Rectal smooth muscle tissue (tissue), 1 donor: ENCODE results near the gene CFL2.
"Not testable (repeated sequence)": the region's sequence is repeated elsewhere in the genome, so short reads cannot be mapped to it uniquely, and the experiment has no call there.

Source experiments
- H3K27ac ChIP-seq: one replicate; pipeline ENCODE4 v1.7.0; 2013; ENCODE audit warnings: low read depth, low read length, inconsistent platforms
- H3K27me3 ChIP-seq: one replicate; pipeline ENCODE4 v1.7.0; 2013; ENCODE audit warnings: low read length; ENCODE audit not compliant: control insufficient read depth, insufficient read depth
- H3K36me3 ChIP-seq: one replicate; pipeline ENCODE4 v1.7.0; 2013; ENCODE audit warnings: low read length; ENCODE audit not compliant: control insufficient read depth, insufficient read depth
- H3K4me1 ChIP-seq: one replicate; pipeline ENCODE4 v1.7.0; 2013; ENCODE audit warnings: low read length; ENCODE audit not compliant: control insufficient read depth, insufficient read depth
- H3K4me3 ChIP-seq: one replicate; pipeline ENCODE4 v1.7.0; 2013; ENCODE audit warnings: low read length
- H3K9ac ChIP-seq: one replicate; pipeline ENCODE4 v1.7.0; 2013; ENCODE audit warnings: low read length

Gene CFL2

GRCh38 chr14:34714320-34715126 lies at the start of gene CFL2:
TSS of gene CFL2 (minus strand) at chr14:34714593. CDS start at chr14:34714540, 53 bp downstream.
- Histone ChIP-seq H3K36me3 (no peaks in the 10 kb centered on the region), H3K27me3 (no peaks in the 10 kb centered on the region), H3K9ac (peak within 1 kb of the TSS; percentile 75), H3K4me3 (peak within 1 kb of the TSS; percentile 87), H3K4me1 (peaks cover 19% of the 10 kb centered on the region), H3K27ac (peak within 1 kb of the TSS; percentile 98)

DNA sequence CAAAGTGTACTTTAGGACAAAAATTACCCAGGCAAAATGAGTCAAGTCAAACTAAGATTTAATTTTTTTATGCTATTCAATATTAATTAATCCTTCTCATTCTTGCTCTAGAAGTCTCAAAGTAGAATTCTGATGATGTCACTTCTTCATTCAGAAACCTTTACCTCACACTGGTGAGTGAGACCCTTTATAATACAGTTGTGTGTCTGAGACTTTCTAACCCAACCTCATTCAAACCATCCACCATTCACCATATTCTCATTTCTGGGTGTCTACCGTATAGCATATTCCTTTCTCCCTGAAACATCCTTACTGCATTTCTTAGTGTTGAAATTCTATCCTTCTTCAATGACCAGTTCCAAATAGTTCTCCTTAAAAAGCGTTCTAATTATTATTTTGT lies 40.8 kb upstream of the CFL2 start:
- Histone ChIP-seq H3K9ac (no peak overlapping the region), H3K4me1 (no peaks in the 10 kb centered on the region), H3K27ac (no peak overlapping the region), H3K4me3 (no peak overlapping the region), H3K36me3 (peaks cover 6% of the 10 kb centered on the region), H3K27me3 (no peaks in the 10 kb centered on the region)

DNA sequence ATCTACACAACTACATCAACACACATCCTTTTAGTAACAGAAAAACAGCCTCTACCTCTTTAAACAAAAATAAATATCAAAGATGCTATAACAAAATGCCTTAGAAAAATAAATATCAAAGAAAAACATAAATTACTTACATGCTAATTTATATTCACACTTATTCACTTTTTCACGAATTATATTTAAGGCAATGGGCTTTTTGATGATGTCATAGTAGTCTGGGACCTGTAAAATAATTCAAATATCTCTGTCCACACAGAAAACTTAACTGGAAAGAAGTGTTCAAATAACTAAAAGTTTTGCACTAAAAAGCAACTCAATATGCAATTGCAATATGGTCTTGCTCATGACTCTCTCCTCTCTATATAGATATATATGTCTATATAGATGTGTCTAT lies 40.3 kb upstream of the CFL2 start:
- Histone ChIP-seq H3K36me3 (peaks cover 3% of the 10 kb centered on the region), H3K4me3 (no peak overlapping the region), H3K9ac (no peak overlapping the region), H3K4me1 (no peaks in the 10 kb centered on the region), H3K27me3 (no peaks in the 10 kb centered on the region), H3K27ac (no peak overlapping the region)

DNA sequence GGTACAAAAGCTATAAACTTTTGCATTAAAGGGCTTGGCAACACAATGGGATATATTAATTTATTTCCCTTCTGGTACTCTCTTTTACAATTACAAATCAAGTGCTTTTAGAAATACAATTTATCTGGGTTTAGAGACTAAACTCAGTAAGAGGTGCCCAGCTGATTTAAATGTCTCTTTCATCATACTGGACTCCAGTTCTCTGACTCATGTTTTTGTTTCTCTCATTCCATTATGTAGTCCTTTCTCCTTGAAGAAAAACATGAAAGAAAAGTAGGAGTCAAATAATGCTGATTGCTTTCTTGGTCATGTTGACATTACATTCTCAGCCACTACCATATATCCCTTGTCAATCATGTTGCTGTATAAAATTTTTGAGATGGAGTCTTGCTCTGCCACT lies 36.3 kb upstream of the CFL2 start:
- H3K27me3 ChIP-seq = no peaks in the 10 kb centered on the region
- H3K4me3 ChIP-seq = no peak overlapping the region
- H3K4me1 ChIP-seq = no peaks in the 10 kb centered on the region
- no peak overlapping the region for H3K9ac ChIP-seq
- no peak overlapping the region for H3K27ac ChIP-seq
- H3K36me3 ChIP-seq = no peaks in the 10 kb centered on the region

- H3K27me3 ChIP-seq = no peaks in the 10 kb centered on the region
- H3K4me1 ChIP-seq = no peaks in the 10 kb centered on the region
- no peak overlapping the region for H3K9ac ChIP-seq
- no peak overlapping the region for H3K4me3 ChIP-seq
- H3K36me3 ChIP-seq = no peaks in the 10 kb centered on the region
- no peak overlapping the region for H3K27ac ChIP-seq
These were observed 35.8 kb upstream of the CFL2 start for GRCh38 chr14:34750233-34750632.

DNA sequence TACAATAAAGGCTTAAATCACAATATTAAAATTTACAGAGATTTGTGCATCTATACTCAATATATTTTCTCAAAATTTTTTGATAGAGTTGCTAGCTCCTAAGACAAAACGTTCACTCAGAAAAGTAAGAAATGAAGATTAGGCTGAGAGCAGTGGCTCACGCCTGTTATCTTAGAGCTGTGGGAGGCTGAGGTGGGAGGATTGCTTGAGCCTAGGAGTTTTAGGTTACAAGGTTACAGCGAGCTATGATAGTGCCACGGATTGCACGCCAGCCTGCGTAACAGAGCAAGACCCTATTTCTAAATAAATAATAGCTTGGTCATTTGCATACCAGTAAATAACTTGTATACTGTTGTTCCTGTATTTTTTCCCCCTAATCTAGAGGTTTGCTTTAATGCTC lies 35.0 kb upstream of the CFL2 start:
- H3K9ac ChIP-seq = no peak overlapping the region
- H3K4me1 ChIP-seq = no peaks in the 10 kb centered on the region
- H3K27ac ChIP-seq = no peak overlapping the region
- H3K4me3 ChIP-seq = no peak overlapping the region
- H3K36me3 ChIP-seq = no peaks in the 10 kb centered on the region
- H3K27me3 ChIP-seq = no peaks in the 10 kb centered on the region

DNA sequence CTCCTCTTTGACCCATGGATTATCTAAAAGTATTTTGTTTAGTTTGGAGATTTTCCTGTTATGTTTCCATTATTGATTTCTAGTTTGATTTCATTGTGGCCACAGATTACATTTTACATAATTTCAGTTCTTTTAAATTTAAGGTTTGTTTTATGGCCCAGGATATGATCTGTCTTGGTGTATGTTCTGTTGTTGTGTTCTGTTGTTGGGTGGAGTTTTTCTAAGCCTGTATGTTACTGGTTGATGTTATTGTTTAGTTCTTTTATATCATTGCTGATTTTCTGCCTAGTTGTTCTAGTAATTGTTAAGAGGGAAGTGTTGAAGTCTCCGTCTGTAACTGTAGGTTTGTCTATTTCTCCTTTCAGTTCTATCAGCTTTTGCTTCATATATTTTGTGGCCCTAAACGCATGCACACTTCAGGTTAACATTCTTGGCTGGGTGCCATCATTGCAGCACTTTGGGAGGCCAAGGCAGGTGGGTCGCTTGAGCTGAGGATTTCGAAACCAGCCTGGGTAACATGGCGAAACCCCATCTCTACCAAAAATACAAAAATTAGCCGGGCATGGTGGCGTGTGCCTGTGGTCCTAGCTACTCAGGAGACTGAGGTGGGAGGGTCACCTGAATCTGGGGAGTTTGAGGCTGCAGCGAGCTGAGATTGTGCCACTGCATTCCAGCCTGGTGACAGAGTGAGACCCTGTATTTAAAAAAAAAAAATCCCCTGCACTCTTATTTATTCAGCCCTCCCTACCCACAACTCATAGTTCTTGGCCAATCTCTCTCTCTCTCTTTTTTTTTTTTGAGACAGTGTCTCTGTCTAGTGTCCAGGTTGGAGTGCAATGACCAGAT lies 28.1 kb upstream of the CFL2 start:
- H3K4me1 ChIP-seq = no peaks in the 10 kb centered on the region
- H3K9ac ChIP-seq = no peak overlapping the region
- no peaks in the 10 kb centered on the region for H3K36me3 ChIP-seq
- H3K27ac ChIP-seq = no peak overlapping the region
- no peak overlapping the region for H3K4me3 ChIP-seq
- no peaks in the 10 kb centered on the region for H3K27me3 ChIP-seq

GRCh38 chr14:34741840-34742239 lies 27.4 kb upstream of the CFL2 start:
- no peak overlapping the region for H3K27ac ChIP-seq
- H3K4me1 ChIP-seq = no peaks in the 10 kb centered on the region
- no peak overlapping the region for H3K9ac ChIP-seq
- H3K27me3 ChIP-seq = no peaks in the 10 kb centered on the region
- H3K36me3 ChIP-seq = no peaks in the 10 kb centered on the region
- H3K4me3 ChIP-seq = no peak overlapping the region

DNA sequence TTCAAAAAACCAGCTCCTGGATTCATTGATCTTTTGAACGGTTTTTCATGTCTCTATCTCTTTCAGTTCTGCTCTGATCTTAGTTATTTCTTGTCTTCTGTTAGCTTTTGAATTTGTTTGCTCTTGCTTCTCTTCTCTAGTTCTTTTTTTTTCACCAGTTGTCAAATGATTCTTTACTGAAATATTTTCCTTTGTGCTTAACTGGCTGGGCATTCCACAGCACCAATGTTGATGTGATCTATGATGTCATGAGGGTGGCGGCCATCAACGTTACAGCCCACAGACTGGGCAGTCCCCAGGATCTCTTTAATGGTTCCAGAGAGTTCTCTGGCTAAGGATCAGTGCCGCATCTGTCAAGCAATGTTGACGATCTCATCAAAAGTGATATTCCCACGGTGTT lies 25.7 kb upstream of the CFL2 start:
- H3K36me3 ChIP-seq, H3K27ac ChIP-seq, H3K4me3 ChIP-seq, H3K27me3 ChIP-seq, H3K9ac ChIP-seq, H3K4me1 ChIP-seq: not testable (repeated sequence)

- not testable (repeated sequence) for H3K4me3 ChIP-seq, H3K27ac ChIP-seq, H3K27me3 ChIP-seq, H3K36me3 ChIP-seq, H3K9ac ChIP-seq, H3K4me1 ChIP-seq
These were observed 22.7 kb upstream of the CFL2 start for GRCh38 chr14:34737079-34737478.

GRCh38 chr14:34733245-34733644 lies 18.9 kb upstream of the CFL2 start:
- Histone ChIP-seq H3K4me3 (no peak overlapping the region), H3K36me3 (no peaks in the 10 kb centered on the region), H3K27ac (no peak overlapping the region)

DNA sequence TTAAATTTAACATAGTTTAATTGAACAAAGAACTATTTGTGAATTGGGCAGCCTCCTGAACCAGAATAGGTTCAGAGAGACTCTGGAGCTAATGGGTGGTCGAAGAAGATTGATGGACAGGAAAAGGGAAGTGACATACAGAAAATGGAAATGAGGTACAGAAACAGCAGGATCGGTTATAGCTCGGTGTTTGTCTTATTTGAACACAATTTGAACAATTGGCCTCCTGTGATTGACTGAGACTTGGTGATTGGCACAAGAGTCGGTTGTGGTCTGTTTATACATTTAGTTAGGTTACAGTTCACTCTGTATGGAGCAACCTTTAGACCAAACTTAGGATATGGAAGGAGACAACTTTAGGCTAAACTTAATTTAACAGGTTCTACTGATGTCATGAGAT lies 18.4 kb upstream of the CFL2 start:
- no peaks in the 10 kb centered on the region for H3K36me3 ChIP-seq
- H3K27ac ChIP-seq = no peak overlapping the region
- H3K4me3 ChIP-seq = no peak overlapping the region
- H3K27me3 ChIP-seq = no peaks in the 10 kb centered on the region
- no peak overlapping the region for H3K9ac ChIP-seq
- no peaks in the 10 kb centered on the region for H3K4me1 ChIP-seq

More at GRCh38 chr14:34733245-34733644, 18.9 kb upstream of the CFL2 start:
- H3K27me3 ChIP-seq = no peaks in the 10 kb centered on the region
- H3K4me1 ChIP-seq = no peaks in the 10 kb centered on the region
- H3K9ac ChIP-seq = no peak overlapping the region
